ENCODE measurements around the gene PHAF1.

Gene PHAF1

GRCh38 chr16:67157892-67158635, 48.3 kb downstream of the PHAF1 start:
- Mint-ChIP-seq H3K27ac (peak overlapping the region; percentile 96), H3K4me3 (peak overlapping the region; percentile 90), H3K9me3 (no peaks in the 10 kb centered on the region), H3K36me3 (ENCODE audit: low read depth) (peaks cover 17% of the 10 kb centered on the region), H3K27me3 (peaks cover 22% of the 10 kb centered on the region), H3K4me1 (ENCODE audit: low read depth) (peaks cover 66% of the 10 kb centered on the region)
- DNase-seq = no peak

DNA sequence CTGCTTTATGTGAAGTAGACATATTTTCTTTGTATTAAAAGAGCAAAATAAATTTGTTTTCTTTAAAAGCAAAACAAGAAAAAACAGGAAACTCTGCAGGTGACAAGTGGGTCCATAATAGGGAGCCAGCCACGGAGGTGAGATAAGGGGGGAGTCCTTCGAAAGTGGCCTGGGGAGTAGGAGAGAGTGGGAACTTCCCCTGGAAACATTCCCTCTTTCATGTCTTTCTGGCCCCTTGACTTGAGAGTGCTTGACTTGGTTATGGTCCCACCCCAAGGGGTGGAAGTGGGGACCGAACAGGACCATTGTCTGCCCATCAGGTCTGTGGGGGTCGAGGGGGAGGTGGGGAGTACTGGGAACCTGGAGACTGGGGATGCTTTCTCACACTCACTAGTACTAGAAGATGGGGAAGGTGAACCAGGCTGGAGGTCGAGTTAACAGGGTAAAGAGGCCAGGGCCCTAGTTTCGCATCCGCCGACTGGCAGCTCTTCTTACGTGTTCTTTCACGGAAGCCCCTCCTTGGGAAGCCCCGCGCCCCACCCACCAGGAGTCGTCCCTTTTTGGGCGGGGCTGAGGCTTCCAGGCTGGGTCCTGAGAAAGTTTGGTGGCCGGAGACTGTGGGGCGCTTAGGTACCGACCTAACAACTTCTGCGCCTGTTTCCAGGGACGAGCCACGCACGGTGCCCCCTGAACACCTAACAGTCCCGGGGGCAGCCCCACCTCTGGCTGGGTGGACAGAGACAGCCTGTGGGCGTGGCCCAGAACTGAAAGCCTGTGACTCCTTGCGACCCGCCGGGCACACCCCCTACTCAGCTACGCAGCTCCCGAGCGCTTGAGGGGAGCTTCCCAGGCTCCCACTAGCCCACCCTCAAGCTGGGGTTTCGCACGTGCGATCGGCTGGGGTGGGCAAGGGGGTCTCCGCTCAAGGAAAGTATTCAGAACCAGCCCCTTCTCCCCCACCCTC, 49.2 kb downstream of the PHAF1 start:
- Mint-ChIP-seq H3K27ac (peak overlapping the region; percentile 96), H3K27me3 (peaks cover 26% of the 10 kb centered on the region), H3K36me3 (ENCODE audit: low read depth) (peaks cover 17% of the 10 kb centered on the region), H3K4me1 (ENCODE audit: low read depth) (peaks cover 68% of the 10 kb centered on the region), H3K9me3 (no peaks in the 10 kb centered on the region), H3K4me3 (peak overlapping the region; percentile 90)
- DNase-seq = peak; percentile 82

GRCh38 chr16:67161595-67162058, 51.9 kb downstream of the PHAF1 start:
- H3K27me3 Mint-ChIP-seq = peaks cover 47% of the 10 kb centered on the region
- H3K36me3 Mint-ChIP-seq (ENCODE audit: low read depth) = peaks cover 15% of the 10 kb centered on the region
- H3K4me1 Mint-ChIP-seq (ENCODE audit: low read depth) = peaks cover 67% of the 10 kb centered on the region
- no peak overlapping the region for H3K27ac Mint-ChIP-seq
- H3K4me3 Mint-ChIP-seq = no peak overlapping the region
- no peaks in the 10 kb centered on the region for H3K9me3 Mint-ChIP-seq
- no peak for DNase-seq

DNA sequence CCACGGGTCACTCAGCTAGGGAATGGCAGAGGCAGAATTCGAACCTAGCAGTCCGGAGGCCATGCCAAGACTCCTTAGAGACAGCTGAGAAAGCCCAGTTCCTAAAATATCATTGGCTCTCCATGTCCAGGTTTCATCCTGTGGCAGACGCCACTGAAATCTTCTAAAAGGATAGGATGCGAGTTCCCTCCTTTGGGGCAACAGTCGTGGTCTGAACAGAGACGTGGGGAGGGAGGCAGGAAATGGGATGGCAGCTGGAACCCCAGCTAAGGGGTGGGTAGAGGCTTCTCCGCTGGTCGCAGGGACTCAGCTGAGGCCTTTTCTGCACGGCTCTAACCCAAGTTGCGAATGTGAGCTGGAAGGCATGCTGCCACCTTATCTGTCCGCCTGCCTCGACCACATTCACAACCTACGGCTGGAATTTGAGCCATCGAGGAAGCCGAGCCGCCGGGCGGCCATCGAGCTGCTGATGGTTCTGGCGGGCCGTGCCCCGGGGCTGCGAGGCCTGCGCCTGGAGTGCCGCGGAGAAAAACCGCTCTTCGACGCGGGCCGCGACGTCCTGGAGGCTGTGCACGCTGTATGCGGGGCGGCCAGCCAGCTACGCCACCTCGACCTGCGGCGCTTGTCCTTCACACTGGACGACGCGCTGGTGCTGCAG, 52.9 kb downstream of the PHAF1 start:
- Mint-ChIP-seq H3K9me3 (no peaks in the 10 kb centered on the region), H3K27ac (no peak overlapping the region), H3K4me1 (ENCODE audit: low read depth) (peaks cover 60% of the 10 kb centered on the region), H3K4me3 (no peak overlapping the region), H3K36me3 (ENCODE audit: low read depth) (peaks cover 15% of the 10 kb centered on the region), H3K27me3 (peaks cover 57% of the 10 kb centered on the region)
- no peak for DNase-seq

- Mint-ChIP-seq H3K27me3 (peaks cover 64% of the 10 kb centered on the region), H3K9me3 (no peaks in the 10 kb centered on the region), H3K4me1 (ENCODE audit: low read depth) (peaks cover 53% of the 10 kb centered on the region), H3K4me3 (peak overlapping the region; percentile 38), H3K27ac (no peak overlapping the region), H3K36me3 (ENCODE audit: low read depth) (peaks cover 15% of the 10 kb centered on the region)
- peak; percentile 67 for DNase-seq
These were observed 53.6 kb downstream of the PHAF1 start for GRCh38 chr16:67163164-67163998.

DNA sequence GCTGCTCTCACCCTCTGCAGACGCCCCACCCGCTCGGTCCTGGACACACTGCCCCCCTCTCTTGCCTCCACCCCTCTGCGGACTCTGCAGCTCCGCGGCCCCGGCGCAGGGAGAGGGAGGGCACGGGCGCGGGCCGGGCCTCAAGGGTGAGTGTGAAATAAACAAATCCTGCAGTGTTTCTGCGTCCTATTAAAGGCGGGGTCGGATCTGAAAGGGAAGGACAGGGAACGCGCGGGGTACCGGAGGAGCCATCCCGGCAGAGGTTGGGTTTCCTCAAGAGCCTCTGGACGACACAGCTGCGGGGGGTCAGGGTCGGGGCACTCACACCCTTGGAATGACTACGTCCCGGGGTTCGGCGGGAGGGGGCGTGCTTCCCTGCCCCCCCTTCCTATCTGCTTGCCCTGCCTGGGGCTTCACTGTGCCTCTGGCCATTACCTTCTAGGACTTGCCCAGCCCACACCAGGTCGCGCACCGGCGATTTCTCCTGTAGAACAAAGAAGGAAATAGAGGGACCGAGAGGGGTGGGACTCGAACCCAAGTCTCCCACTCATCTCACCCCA, 54.3 kb downstream of the PHAF1 start:
- Mint-ChIP-seq H3K4me1 (ENCODE audit: low read depth) (peaks cover 46% of the 10 kb centered on the region), H3K27ac (no peak overlapping the region), H3K4me3 (peak overlapping the region; percentile 38), H3K27me3 (peaks cover 71% of the 10 kb centered on the region), H3K9me3 (no peaks in the 10 kb centered on the region), H3K36me3 (ENCODE audit: low read depth) (peaks cover 15% of the 10 kb centered on the region)
- DNase-seq = no peak

- DNase-seq = no peak
- Mint-ChIP-seq H3K4me1 (ENCODE audit: low read depth) (peaks cover 45% of the 10 kb centered on the region), H3K27me3 (peaks cover 77% of the 10 kb centered on the region), H3K27ac (no peak within 1 kb of the TSS), H3K9me3 (no peaks in the 10 kb centered on the region), H3K4me3 (peak within 1 kb of the TSS; percentile 38), H3K36me3 (ENCODE audit: low read depth) (peaks cover 11% of the 10 kb centered on the region)
These were observed 54.9 kb downstream of the PHAF1 start, which contains the start of gene HSF4 for GRCh38 chr16:67164599-67165061. Gene HSF4 (plus strand): TSS chr16:67164745. CDS start chr16:67164812, 67 bp downstream.

DNA sequence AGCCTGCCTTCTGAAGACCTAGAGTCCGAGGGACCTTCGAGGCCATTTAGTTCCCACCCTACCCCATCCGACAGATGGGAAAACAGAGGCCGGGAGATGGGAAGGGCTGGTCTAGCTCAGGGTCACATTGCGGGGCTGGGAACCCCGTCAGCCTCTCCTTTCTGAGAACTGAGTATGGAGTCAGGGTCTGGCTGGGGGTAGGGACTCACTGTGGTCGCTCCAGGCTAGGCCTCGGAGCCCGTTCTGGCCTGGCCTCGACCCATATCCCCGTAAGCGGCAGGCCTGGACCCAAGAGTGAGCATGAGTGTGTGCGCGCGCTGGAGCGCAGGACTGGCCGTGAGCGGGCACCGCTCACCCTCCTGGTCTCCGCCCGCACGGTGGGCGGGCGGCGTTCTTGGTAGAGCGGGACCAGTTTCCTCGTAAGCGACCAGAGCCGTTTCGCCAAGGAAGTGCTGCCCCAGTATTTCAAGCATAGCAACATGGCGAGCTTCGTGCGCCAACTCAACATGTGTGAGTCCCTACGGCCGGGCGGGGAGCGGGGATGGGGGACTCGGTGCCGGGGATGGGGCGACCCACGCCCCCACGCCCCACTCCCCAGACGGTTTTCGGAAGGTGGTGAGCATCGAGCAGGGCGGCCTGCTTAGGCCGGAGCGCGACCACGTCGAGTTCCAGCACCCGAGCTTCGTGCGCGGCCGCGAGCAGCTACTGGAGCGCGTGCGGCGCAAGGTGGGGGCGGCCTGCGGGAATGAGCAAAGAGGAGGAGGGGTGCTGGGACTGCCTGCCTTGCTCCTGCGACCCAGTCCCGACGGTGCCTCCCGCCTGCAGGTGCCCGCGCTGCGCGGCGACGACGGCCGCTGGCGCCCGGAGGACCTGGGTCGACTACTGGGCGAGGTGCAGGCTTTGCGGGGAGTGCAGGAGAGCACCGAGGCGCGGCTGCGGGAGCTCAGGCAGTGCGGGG, 55.7 kb downstream of the PHAF1 start:
- Mint-ChIP-seq H3K36me3 (ENCODE audit: low read depth) (peaks cover 6% of the 10 kb centered on the region), H3K9me3 (no peaks in the 10 kb centered on the region), H3K27ac (no peak overlapping the region), H3K27me3 (peaks cover 83% of the 10 kb centered on the region), H3K4me1 (ENCODE audit: low read depth) (peaks cover 49% of the 10 kb centered on the region), H3K4me3 (no peak overlapping the region)
- DNase-seq = no peak

GRCh38 chr16:67166110-67166547, 56.4 kb downstream of the PHAF1 start:
- no peak overlapping the region for H3K27ac Mint-ChIP-seq
- no peaks in the 10 kb centered on the region for H3K36me3 Mint-ChIP-seq (ENCODE audit: low read depth)
- H3K4me3 Mint-ChIP-seq = no peak overlapping the region
- no peaks in the 10 kb centered on the region for H3K9me3 Mint-ChIP-seq
- no peak for DNase-seq
- H3K4me1 Mint-ChIP-seq (ENCODE audit: low read depth) = peaks cover 47% of the 10 kb centered on the region
- H3K27me3 Mint-ChIP-seq = peaks cover 86% of the 10 kb centered on the region

DNA sequence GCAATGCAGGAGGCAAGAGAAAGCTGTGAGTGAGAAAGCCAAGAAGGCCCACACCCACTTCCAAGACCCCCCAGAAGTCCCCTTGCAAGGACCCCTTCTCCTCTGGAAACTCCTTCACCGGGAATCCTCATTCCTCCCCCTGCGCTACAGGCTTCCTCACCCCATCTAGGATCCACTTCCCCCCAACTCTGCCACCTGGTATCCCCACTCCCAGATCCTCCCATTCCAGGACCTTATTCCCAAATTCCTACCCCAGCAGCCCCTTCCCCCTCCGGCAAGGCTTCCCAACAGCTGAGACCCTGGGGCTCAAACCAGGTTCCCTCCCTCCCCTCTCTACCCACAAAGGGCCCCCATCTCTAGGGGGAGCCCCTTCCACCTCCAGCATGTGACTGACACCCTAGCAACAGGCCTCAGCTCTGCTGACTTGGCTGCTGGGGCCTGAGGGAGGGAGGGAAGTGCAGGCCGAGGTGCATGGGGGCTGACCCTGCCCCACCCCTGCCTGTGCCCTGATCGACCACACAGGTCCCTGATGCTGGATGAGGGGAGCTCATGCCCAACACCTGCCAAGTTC, 56.9 kb downstream of the PHAF1 start:
- H3K27ac Mint-ChIP-seq = no peak overlapping the region
- H3K27me3 Mint-ChIP-seq = peaks cover 88% of the 10 kb centered on the region
- no peaks in the 10 kb centered on the region for H3K36me3 Mint-ChIP-seq (ENCODE audit: low read depth)

GRCh38 chr16:67167588-67167987, 57.8 kb downstream of the PHAF1 start:
- Mint-ChIP-seq H3K36me3 (ENCODE audit: low read depth) (no peaks in the 10 kb centered on the region), H3K4me3 (no peak overlapping the region), H3K9me3 (no peaks in the 10 kb centered on the region), H3K27ac (no peak overlapping the region), H3K27me3 (peaks cover 88% of the 10 kb centered on the region), H3K4me1 (ENCODE audit: low read depth) (peaks cover 35% of the 10 kb centered on the region)
- DNase-seq = no peak

More for the DNA sequence above, 56.9 kb downstream of the PHAF1 start:
- no peaks in the 10 kb centered on the region for H3K9me3 Mint-ChIP-seq
- H3K4me1 Mint-ChIP-seq (ENCODE audit: low read depth) = peaks cover 43% of the 10 kb centered on the region
- no peak for DNase-seq
- no peak overlapping the region for H3K4me3 Mint-ChIP-seq

DNA sequence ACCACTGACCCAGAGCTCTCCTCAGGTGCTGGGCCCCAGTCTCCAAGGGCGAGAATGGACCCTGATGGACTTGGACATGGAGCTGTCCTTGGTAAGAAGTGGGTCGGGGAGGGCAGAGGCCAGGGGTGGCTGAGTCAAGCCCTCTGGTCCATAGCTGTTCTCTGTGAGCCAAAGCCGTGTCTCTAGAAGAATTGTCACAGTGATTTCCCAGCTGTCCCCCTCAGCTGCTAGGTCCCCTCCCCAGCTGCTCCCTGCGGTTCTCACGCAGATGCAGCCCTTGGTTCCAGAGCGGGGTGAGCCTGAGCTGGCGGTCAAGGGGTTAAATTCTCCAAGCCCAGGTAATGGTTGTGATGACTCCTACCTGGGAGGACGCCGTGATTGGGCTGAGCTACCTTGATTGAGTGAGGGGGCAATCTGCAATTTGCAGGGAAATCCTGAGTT, 59.3 kb downstream of the PHAF1 start:
- Mint-ChIP-seq H3K4me3 (no peak overlapping the region), H3K36me3 (ENCODE audit: low read depth) (no peaks in the 10 kb centered on the region), H3K27ac (no peak overlapping the region), H3K9me3 (no peaks in the 10 kb centered on the region), H3K4me1 (ENCODE audit: low read depth) (peaks cover 35% of the 10 kb centered on the region), H3K27me3 (peaks cover 88% of the 10 kb centered on the region)
- DNase-seq = no peak

All from activated T-cell treated with anti-CD3 and anti-CD28 coated beads, Interleukin-2, amount 50 U/mL, for 24 hours (primary cell).